Activated CD8-positive, alpha-beta memory T cell treated with anti-CD3 and anti-CD28 coated beads, Interleukin-2, amount 10 ng/mL, durations not matched to agents 7 days and 5 days (primary cell): Measurements from ENCODE around the gene CXCL16. TPM values are rescaled to one million over a fixed set of nuclear protein-coding genes. Genes with fewer than 3 reads are reported as not detected.
"Not testable (repeated sequence)": the region's sequence is repeated elsewhere in the genome, so short reads cannot be mapped to it uniquely, and the experiment has no call there.

Experiments
- ATAC-seq: fragments of 150-1000 bp; cut with Tn5 transposase; one replicate; pipeline ENCODE4 v1.10.0; 2021; ENCODE audit warnings: moderate library complexity
- CTCF ChIA-PET: fragments of 350-600 bp; sonication (Branson Sonifier 250); formaldehyde crosslinking; loops from one replicate; lab custom pipeline; 2021; ENCODE audit warnings: antibody characterized with exemption; lab: Charles Lee
- DNase-seq: peaks from one replicate; pipeline ENCODE4 v3.0.0-alpha.2; 2020
- H3K27ac Mint-ChIP-seq: one replicate; pipeline ENCODE4 v1.8.0; 2021; ENCODE audit warnings: mild to moderate bottlenecking, mixed read lengths
- H3K27me3 Mint-ChIP-seq: one replicate; pipeline ENCODE4 v1.8.0; 2021; ENCODE audit warnings: mixed read lengths
- H3K36me3 Mint-ChIP-seq: one replicate; pipeline ENCODE4 v1.8.0; 2021; ENCODE audit warnings: mild to moderate bottlenecking, mixed read lengths
- H3K4me1 Mint-ChIP-seq: one replicate; pipeline ENCODE4 v1.8.0; 2021; ENCODE audit warnings: mixed read lengths
- H3K4me3 Mint-ChIP-seq: one replicate; pipeline ENCODE4 v1.8.0; 2021; ENCODE audit warnings: mild to moderate bottlenecking, moderate library complexity, mixed read lengths
- H3K9me3 Mint-ChIP-seq: one replicate; pipeline ENCODE4 v1.8.0; 2022; ENCODE audit warnings: low read depth, mixed read lengths
- total RNA-seq, 2 experiments: library from RNA; stranded (reverse); gene quantifications; one replicate each; pipeline ENCODE4 v1.2.3, GENCODE V29; 2021

CXCL16 gene
- total RNA-seq, 2 experiments from 2014 or later = 0.70 to 0.96 TPM

DNA sequence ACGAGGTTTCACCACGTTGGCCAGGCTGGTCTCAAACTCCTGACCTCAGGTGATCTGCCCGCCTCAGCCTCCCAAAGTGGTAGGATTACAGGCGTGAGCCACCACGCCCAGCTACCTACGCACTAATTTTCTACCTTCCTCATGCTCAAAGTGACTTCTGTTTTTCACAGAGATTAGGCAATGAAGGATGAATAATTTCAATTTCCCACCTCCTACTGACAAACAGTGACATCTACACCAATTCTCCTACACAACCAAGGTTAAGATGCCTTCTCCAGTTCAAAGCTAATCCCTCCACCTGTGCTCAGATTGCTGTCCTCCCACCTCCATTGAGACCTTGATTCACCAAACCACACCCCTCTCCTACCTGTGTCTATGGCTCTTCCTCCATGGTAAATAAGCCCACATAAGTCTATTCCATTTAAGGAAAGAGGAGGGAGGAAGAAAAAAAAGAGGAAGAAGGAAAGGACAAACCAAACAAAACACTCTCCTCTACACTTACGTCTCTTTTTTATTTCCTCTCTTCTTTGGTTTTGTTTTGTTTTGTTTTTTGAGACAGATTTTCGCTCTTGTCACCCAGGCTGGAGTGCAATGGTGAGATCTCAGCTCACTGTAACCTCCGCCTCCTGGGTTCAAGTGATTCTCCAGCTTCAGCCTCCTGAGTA lies 13.9 kb downstream of the CXCL16 start:
- H3K27me3 Mint-ChIP-seq = no peaks in the 10 kb centered on the region
- H3K27ac Mint-ChIP-seq = peak overlapping the region; percentile 53
- DNase-seq (no peak), ATAC-seq (no peak)
- H3K9me3 Mint-ChIP-seq = no peaks in the 10 kb centered on the region
- H3K4me1 Mint-ChIP-seq = peaks cover 55% of the 10 kb centered on the region
- CTCF ChIA-PET = interaction anchor here (0.8 to 1.8 kb wide), 3 partner anchors 16 to 64 kb away, joined by 3 to 4 read pairs (median 4); partner anchors contain the start of gene ARRB2
- peaks cover 22% of the 10 kb centered on the region for H3K36me3 Mint-ChIP-seq
- no peak overlapping the region for H3K4me3 Mint-ChIP-seq

DNA sequence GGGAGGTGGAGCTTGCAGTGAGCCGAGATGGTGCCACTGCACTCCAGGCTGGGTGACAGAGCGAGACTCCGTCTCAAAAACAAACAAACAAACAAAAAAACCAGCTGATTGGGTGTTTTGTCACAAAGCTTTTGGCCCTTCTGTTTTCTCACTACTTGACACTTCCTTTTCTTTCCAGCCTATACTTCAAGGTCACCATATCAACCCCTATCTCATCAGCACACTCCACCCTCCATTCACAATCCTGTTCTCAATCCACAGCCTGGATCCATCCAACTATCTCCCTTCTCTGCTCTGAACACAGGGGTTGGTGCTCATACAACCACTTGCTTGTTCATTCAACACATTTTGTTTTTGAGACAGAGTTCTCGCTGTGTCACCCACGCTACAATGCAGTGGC lies 15.1 kb downstream of the CXCL16 start:
- H3K9me3 Mint-ChIP-seq = no peaks in the 10 kb centered on the region
- no peak overlapping the region for H3K4me3 Mint-ChIP-seq
- H3K4me1 Mint-ChIP-seq = peaks cover 61% of the 10 kb centered on the region
- H3K27me3 Mint-ChIP-seq = no peaks in the 10 kb centered on the region
- no peak for DNase-seq
- peaks cover 33% of the 10 kb centered on the region for H3K36me3 Mint-ChIP-seq
- H3K27ac Mint-ChIP-seq = no peak overlapping the region
- no peak for ATAC-seq
- CTCF ChIA-PET = interaction anchor here (1.2 kb wide), 2 partner anchors 11 to 177 kb away, joined by 3 read pairs; no protein-coding TSS in a partner anchor

DNA sequence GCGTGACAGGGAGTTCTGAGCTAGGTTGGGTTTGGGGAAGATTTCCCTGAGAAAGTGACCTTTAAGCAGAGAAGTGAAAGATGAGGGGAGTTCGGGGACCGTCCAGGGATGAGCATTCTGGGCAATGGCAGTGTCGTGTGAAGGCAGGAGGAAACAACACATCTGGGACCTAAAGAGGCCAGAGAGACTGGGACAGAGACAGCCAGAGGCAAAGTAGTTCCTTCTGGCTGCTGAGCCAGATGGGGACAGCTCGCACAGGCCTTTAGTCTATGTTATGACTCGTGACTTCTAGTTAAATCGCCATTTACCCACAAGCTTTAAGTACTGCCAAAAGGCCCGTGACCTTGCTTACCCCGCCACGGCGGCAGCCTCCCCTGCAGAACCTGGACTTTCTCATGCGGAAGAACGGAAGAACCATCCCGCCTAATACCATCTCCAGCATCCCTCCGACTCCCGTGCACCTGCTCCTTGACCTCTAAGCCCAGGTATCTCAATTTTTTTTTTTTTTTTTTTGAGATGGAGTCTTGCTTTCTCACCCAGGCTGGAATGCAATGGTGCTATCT lies 17.0 kb downstream of the CXCL16 start:
- Mint-ChIP-seq H3K4me3 (no peak overlapping the region), H3K27ac (no peak overlapping the region), H3K27me3 (no peaks in the 10 kb centered on the region), H3K36me3 (peaks cover 48% of the 10 kb centered on the region), H3K4me1 (peaks cover 56% of the 10 kb centered on the region), H3K9me3 (no peaks in the 10 kb centered on the region)
- no peak for DNase-seq
- ATAC-seq = no peak
- CTCF ChIA-PET = interaction anchor here (1.3 to 2.1 kb wide), 2 partner anchors 8 to 13 kb away, joined by 3 to 5 read pairs; partner anchors contain the start of gene ARRB2

DNA sequence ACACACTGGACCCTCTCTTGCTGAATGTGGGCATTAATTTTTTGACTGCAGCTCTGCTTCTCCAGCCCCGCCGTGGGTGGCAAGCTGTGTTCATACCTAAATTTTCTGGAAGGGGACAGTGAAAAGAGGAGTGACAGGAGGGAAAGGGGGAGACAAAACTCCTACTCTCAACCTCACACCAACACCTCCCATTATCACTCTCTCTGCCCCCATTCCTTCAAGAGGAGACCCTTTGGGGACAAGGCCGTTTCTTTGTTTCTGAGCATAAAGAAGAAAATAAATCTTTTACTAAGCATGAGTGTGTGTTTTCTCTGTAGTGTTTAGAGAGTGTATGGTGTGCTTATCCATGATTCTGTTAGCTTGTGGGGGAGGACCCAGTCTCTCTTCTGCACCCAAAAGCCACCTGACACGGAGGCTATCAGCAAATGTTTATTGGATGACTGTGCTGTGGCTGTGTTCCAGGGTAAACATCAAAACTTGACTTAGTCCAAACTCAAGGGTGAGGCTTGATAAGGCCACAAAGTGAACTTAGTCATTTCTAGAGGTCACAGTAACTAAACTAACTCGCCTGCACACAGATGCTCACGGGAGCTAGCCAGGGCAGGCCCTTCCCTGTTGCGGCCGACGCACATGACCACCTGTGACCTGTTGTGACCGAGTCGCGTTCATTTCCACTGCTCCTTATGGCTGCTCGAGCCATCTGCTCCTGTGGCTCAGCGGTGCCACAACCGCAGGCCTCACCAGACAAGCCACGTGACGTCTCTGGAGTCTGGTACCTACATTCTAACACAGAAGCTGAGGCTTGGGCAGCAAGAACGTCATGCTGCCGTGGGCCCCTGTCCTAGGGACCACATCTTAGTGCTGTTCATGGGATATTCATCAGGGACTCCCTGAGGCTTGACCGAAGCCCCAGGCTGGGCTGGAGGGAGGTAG lies 18.3 kb downstream of the CXCL16 start:
- Mint-ChIP-seq H3K4me3 (no peak overlapping the region), H3K36me3 (peaks cover 59% of the 10 kb centered on the region), H3K9me3 (no peaks in the 10 kb centered on the region), H3K4me1 (peaks cover 63% of the 10 kb centered on the region), H3K27me3 (no peaks in the 10 kb centered on the region), H3K27ac (peak overlapping the region; percentile 47)
- peak; percentile 50 for ATAC-seq
- CTCF ChIA-PET = interaction anchor here (1.3 to 2.1 kb wide), 2 partner anchors 9 to 11 kb away, joined by 3 to 5 read pairs; partner anchors contain the start of gene ARRB2
- DNase-seq = peak; percentile 71

DNA sequence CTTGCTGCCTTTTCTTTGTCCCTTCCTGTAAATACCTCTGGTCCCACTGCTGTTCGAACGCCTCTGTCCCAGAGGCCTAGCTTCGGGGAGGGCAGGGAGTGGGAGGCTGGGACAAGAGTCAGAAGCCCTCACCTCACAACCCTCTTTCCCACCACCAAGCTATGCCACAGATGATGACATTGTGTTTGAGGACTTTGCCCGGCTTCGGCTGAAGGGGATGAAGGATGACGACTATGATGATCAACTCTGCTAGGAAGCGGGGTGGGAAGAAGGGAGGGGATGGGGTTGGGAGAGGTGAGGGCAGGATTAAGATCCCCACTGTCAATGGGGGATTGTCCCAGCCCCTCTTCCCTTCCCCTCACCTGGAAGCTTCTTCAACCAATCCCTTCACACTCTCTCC lies 18.9 kb downstream of the CXCL16 start:
- H3K9me3 Mint-ChIP-seq = no peaks in the 10 kb centered on the region
- CTCF ChIA-PET = interaction anchor here (2.1 kb wide), 1 partner anchor 10 kb away, joined by 5 read pairs; no protein-coding TSS in a partner anchor
- H3K36me3 Mint-ChIP-seq = peaks cover 61% of the 10 kb centered on the region
- DNase-seq (no peak), ATAC-seq (no peak)
- no peaks in the 10 kb centered on the region for H3K27me3 Mint-ChIP-seq
- peaks cover 63% of the 10 kb centered on the region for H3K4me1 Mint-ChIP-seq
- H3K4me3 Mint-ChIP-seq = no peak overlapping the region
- peak overlapping the region; percentile 47 for H3K27ac Mint-ChIP-seq

DNA sequence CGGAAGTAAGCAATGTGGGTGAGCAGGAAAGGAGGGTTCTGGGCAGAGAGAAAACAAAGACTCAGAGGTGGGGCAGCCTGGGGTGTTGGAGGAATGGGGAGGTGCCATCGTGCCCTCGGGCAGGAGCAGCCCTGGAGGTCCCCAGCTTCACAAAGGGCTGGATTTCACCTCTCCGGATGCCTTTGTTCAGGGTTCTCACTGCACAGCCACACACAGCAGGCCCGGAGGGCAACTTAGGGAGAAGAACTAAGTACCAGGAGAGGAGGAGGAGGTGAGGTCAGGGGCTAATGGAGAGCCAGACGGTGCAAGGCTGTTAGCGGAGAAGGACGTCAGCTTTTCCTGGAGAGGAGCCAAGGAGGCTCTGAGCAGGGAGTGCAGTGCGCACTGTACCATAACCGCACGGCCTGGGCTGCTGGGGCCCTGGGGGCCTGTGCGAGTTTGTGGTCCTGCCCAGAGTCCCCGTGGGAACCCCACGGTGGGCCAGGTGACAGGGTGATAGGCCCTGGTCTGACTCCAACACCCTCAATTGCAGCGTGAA lies 20.0 kb downstream of the CXCL16 start:
- no peak for ATAC-seq
- peak overlapping the region; percentile 29 for H3K27ac Mint-ChIP-seq
- no peaks in the 10 kb centered on the region for H3K9me3 Mint-ChIP-seq
- DNase-seq = no peak
- CTCF ChIA-PET = no interaction called here
- no peaks in the 10 kb centered on the region for H3K27me3 Mint-ChIP-seq
- H3K4me1 Mint-ChIP-seq = peaks cover 69% of the 10 kb centered on the region
- H3K4me3 Mint-ChIP-seq = no peak overlapping the region
- peaks cover 67% of the 10 kb centered on the region for H3K36me3 Mint-ChIP-seq

DNA sequence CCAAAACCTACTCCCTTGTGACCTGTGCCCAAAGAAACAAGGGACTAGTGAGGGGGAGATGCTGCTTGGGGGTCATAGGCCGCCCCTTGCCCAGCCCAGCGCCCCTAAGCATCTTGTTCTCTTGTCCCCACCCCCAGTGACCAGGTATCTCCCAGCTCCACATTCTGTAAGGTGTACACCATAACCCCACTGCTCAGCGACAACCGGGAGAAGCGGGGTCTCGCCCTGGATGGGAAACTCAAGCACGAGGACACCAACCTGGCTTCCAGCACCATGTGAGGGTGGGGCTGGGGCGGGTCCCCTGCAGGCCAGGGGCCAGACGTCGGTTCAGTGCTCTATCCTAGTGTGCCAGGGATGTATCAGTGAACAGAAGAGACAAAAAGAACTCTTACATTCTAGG lies 20.6 kb downstream of the CXCL16 start:
- ATAC-seq (no peak), DNase-seq (no peak)
- Mint-ChIP-seq H3K4me3 (no peak overlapping the region), H3K27ac (peak overlapping the region; percentile 29), H3K9me3 (no peaks in the 10 kb centered on the region), H3K27me3 (no peaks in the 10 kb centered on the region), H3K36me3 (peaks cover 68% of the 10 kb centered on the region), H3K4me1 (peaks cover 70% of the 10 kb centered on the region)
- CTCF ChIA-PET = no interaction called here

DNA sequence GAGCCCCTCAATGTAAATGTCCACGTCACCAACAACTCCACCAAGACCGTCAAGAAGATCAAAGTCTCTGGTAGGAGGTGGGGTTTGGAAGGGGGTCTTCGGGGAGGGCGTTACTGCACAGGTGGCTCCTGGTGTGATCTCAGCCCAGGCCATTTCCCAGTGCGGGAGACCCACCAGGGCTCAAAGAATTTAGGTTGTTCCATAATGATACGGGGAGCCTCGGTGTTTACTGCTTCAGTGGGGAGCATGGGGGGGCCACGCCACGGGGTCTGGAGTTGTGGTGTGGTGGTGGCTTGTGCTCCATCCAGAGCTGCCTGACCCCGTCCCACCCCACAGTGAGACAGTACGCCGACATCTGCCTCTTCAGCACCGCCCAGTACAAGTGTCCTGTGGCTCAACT lies 21.5 kb downstream of the CXCL16 start:
- Mint-ChIP-seq H3K4me3 (no peak overlapping the region), H3K27me3 (no peaks in the 10 kb centered on the region), H3K9me3 (no peaks in the 10 kb centered on the region), H3K4me1 (peaks cover 77% of the 10 kb centered on the region), H3K36me3 (peaks cover 70% of the 10 kb centered on the region), H3K27ac (peak overlapping the region; percentile 32)
- CTCF ChIA-PET = no interaction called here
- ATAC-seq (no peak), DNase-seq (no peak)

DNA sequence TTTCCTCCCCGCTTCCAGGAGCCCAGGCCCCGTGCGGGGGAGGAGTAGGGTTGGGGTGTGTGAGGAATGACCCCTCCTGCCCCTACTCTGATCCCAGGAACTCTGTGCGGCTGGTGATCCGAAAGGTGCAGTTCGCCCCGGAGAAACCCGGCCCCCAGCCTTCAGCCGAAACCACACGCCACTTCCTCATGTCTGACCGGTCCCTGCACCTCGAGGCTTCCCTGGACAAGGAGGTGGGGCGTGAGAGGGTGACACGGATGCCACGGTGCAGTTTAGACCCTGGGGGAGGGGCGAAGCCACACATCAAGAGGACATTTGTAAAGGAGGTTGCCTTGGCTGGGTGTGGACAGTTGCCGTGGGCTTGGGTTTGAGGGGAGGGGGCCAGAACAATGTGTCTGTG lies 21.9 kb downstream of the CXCL16 start:
- no peaks in the 10 kb centered on the region for H3K9me3 Mint-ChIP-seq
- CTCF ChIA-PET = no interaction called here
- peak overlapping the region; percentile 73 for H3K27ac Mint-ChIP-seq
- DNase-seq (no peak), ATAC-seq (no peak)
- no peaks in the 10 kb centered on the region for H3K27me3 Mint-ChIP-seq
- peak overlapping the region; percentile 11 for H3K4me3 Mint-ChIP-seq
- peaks cover 69% of the 10 kb centered on the region for H3K36me3 Mint-ChIP-seq
- H3K4me1 Mint-ChIP-seq = peaks cover 80% of the 10 kb centered on the region

DNA sequence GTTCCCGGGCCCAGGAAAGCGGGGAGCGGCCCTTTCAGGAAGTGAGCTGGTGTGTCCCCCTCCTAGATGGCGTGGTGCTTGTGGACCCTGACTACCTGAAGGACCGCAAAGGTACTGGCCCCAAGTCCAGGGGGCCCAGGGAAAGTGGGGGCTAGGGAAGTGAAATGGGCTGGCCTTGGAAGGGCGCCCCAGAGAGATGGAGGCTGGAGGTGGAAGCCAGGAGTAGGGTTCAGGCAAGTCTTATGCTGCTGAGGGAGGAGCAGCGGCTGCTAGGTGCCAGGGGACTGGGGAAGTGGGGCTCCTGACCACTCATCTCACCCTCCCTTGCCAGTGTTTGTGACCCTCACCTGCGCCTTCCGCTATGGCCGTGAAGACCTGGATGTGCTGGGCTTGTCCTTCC lies 23.6 kb downstream of the CXCL16 start:
- ATAC-seq (no peak), DNase-seq (no peak)
- H3K4me1 Mint-ChIP-seq = peaks cover 81% of the 10 kb centered on the region
- peaks cover 72% of the 10 kb centered on the region for H3K36me3 Mint-ChIP-seq
- peak overlapping the region; percentile 94 for H3K27ac Mint-ChIP-seq
- CTCF ChIA-PET = interaction anchor here (1.0 to 2.7 kb wide), 3 partner anchors 13 to 74 kb away, joined by 3 to 24 read pairs (median 8); no protein-coding TSS in a partner anchor
- H3K9me3 Mint-ChIP-seq = no peaks in the 10 kb centered on the region
- H3K4me3 Mint-ChIP-seq = peak overlapping the region; percentile 82
- H3K27me3 Mint-ChIP-seq = no peaks in the 10 kb centered on the region

DNA sequence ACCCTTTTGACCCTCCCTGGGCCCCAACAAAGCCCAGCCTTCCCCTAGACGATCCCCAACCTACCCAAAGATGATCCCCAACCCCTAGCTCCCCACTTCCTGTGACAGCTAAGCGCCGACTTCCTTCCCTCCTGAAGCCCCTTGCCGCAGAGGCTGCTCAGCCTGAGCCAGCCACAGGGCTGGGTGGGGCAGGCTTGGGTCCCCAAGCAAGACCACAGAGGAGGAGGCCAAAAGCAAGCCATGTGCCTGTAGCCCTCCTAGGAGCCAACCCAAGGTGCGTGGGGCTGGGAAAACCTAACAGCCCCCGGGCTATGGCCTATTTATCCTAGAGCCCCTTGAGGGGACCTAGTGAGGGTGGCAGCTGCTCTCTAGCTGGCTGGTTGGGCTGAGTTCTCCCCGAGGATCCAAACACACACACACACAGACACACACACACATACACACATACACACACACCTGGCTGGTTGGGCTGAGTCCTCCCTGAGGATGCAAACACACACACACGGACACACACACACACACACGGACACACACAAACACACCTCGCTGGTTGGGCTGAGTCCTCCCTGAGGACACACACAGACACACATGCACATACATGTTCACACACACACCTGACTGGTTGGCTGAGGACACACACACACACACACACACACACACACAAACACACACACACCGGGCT lies 24.5 kb downstream of the CXCL16 start:
- CTCF ChIA-PET = interaction anchor here (0.9 to 2.7 kb wide), 7 partner anchors 11 to 75 kb away, joined by 3 to 24 read pairs (median 3); partner anchors contain the start of genes MED11, PELP1 and TM4SF5
- Mint-ChIP-seq H3K9me3 (no peaks in the 10 kb centered on the region), H3K27me3 (no peaks in the 10 kb centered on the region), H3K36me3 (peaks cover 64% of the 10 kb centered on the region), H3K4me1 (peaks cover 73% of the 10 kb centered on the region), H3K27ac (peak overlapping the region; percentile 94), H3K4me3 (peak overlapping the region; percentile 82)
- ATAC-seq = peak; percentile 9
- DNase-seq = peak; percentile 88

DNA sequence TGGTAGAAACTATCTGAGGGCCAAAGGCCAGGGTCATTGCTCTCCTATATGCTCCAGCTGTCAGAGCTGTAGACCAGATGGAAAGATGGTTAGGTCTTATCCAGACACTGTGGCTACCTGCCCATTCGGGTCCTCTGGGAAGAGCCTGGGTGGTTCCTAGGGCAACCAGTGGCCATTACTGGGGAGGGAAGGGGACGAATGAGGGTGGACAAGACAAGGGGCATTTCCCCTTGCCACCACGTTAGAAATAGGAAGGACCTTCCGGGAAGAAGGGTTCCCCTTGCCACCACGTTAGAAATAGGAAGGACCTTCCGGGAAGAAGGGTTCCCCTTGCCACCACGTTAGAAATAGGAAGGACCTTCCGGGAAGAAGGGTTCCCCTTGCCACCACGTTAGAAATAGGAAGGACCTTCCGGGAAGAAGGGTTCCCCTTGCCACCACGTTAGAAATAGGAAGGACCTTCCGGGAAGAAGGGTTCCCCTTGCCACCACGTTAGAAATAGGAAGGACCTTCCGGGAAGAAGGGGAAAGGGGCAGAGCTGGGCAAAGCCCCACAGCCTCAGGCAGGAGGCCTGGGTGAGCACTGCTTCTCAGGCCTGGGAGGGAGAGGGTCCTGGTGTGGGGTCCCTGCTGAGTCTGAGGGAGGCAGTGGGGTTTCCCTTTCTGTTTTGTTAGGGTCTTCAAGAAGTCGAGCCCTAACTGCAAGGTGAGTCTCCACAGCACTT lies 25.2 kb downstream of the CXCL16 start:
- not testable (repeated sequence) for DNase-seq, H3K9me3 Mint-ChIP-seq, ATAC-seq, H3K27me3 Mint-ChIP-seq
- peak overlapping the region; percentile 82 for H3K4me3 Mint-ChIP-seq
- peaks cover 70% of the 10 kb centered on the region for H3K4me1 Mint-ChIP-seq
- CTCF ChIA-PET = interaction anchor here (0.7 to 2.7 kb wide), 8 partner anchors 10 to 75 kb away, joined by 3 to 24 read pairs (median 3); partner anchors contain the start of genes MED11, PELP1 and TM4SF5
- peaks cover 57% of the 10 kb centered on the region for H3K36me3 Mint-ChIP-seq
- H3K27ac Mint-ChIP-seq = peak overlapping the region; percentile 94
